Large intestine (tissue), 3 donors: ENCODE results near the gene GMDS. TPM values are rescaled to one million over a fixed set of nuclear protein-coding genes. Genes with fewer than 3 reads are reported as not detected.
A peak's percentile ranks its signal among the peaks of the same experiment; 100 is the strongest.

Experiments
- DNase-seq, 2 donors: peaks; one replicate each; pipeline versions ENCODE4 v3.0.0 to v3.0.0-alpha.2; 2013
- H3K27ac ChIP-seq: one replicate; pipeline ENCODE4 v1.5.1; 2013; ENCODE audit warnings: low read length
- H3K27me3 ChIP-seq: 2 replicates; pipeline ENCODE4 v1.6.1; 2013; ENCODE audit warnings: low read length; ENCODE audit not compliant: control insufficient read depth, insufficient read depth
- H3K36me3 ChIP-seq: 2 replicates; pipeline ENCODE4 v1.6.1; 2013; ENCODE audit warnings: low read length; ENCODE audit not compliant: control insufficient read depth, insufficient read depth
- H3K4me1 ChIP-seq: one replicate; pipeline ENCODE4 v1.6.1; 2013; ENCODE audit warnings: low read length; ENCODE audit not compliant: control insufficient read depth, insufficient read depth
- H3K4me3 ChIP-seq: one replicate; pipeline ENCODE4 v1.5.1; 2013; ENCODE audit warnings: low read length
- H3K9me3 ChIP-seq: one replicate; pipeline ENCODE4 v1.6.1; 2013; ENCODE audit warnings: mild to moderate bottlenecking, low read depth, low read length, moderate library complexity; ENCODE audit not compliant: control insufficient read depth
- WGBS: methylation state at CpG from one replicate; pipeline ENCODE4 v1.1.5; 2013; ENCODE audit warnings: low lambda C conversion rate; ENCODE audit not compliant: insufficient coverage; 5-methylcytosine and 5-hydroxymethylcytosine counted together
- polyA plus RNA-seq: library from polyadenylated mRNA; unstranded; fragments of 120-200 nt; gene quantifications from one replicate; pipeline ENCODE4 v1.2.1, GENCODE V29; 2013

GMDS gene
- polyA plus RNA-seq, 1 donor: 58.9 TPM

DNA sequence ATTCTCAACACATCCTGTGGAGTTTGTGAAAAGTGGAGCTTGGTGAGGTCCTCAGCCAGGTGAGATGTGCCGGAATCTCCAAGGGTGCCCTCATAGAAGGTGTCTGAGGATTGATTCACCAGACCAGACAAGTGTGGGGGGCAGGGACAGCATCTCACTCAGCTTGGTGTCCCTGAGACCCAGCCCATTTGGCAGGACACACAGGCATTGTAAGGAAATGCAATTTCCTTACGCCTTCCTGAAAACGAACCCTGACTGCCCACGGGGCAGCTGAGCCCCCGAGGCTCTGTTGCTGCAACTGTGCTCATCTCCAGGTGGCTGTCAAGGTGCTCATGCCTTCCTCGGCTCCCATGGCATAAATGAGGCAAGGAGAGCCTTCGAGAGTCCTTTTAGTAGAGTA is 602.3 kb downstream of the GMDS start:
- WGBS: no CpG with 5 or more reads among the region's 7 CpGs
- Histone ChIP-seq H3K27ac (no peak overlapping the region), H3K27me3 (no peaks in the 10 kb centered on the region), H3K4me1 (no peaks in the 10 kb centered on the region), H3K9me3 (no peaks in the 10 kb centered on the region), H3K4me3 (no peak overlapping the region), H3K36me3 (no peaks in the 10 kb centered on the region)
- DNase-seq: no peak

DNA sequence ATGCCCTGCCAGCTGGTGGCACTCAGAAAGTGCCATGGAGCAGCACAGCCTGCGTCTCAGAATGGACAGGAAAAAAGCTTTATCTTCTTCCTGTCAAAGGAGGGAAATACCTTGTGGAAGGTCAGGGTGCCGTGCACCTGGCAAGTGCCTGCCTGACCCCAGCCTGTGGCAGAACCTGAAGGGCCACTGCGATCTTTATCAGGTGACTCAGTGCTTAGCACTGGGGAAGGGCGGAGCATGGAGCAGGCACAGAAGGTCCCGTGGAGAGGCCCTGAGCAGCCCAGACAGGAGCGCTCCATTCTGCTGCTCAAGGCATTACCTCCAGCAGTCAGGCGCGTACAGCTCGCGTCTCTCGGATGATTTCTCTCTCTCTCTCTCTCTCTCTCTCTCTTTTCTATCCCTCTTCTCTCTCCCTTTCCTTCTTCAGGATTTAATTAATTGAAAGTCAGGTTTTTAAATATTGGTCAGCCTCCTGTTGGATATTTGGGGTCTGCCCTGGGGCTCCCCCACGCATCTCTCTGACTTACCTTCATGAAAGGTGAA is 604.0 kb downstream of the GMDS start:
- H3K4me1 ChIP-seq: peaks cover 4% of the 10 kb centered on the region
- no peaks in the 10 kb centered on the region for H3K36me3 ChIP-seq
- no peak overlapping the region for H3K4me3 ChIP-seq
- H3K27me3 ChIP-seq: no peaks in the 10 kb centered on the region
- 65% methylated on average over 5 of the region's 12 CpGs for WGBS
- DNase-seq: peak; percentile 53 to 55
- H3K27ac ChIP-seq: no peak overlapping the region
- H3K9me3 ChIP-seq: no peaks in the 10 kb centered on the region

DNA sequence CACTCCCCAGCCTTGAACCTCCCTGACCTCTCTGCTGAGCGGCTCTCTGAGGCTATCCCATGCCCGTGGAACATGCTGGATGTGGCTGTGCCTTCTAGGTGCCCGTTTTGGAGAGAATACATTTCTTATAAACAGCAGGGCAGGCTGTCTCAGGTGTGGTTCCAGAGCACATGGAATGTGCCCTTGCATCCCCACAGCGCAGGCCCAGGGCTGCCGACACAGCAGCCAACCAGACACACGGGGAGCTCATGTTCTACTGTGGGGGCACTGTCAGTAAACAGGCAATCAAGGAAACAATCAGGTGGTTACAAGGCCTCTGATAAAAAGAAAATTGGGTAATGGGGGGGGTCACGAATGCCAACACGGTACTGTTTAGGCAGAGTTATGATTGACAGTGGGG is 604.9 kb downstream of the GMDS start:
- WGBS: no CpG with 5 or more reads among the region's 8 CpGs
- Histone ChIP-seq H3K36me3 (no peaks in the 10 kb centered on the region), H3K27me3 (no peaks in the 10 kb centered on the region), H3K9me3 (no peaks in the 10 kb centered on the region), H3K27ac (no peak overlapping the region), H3K4me1 (peaks cover 4% of the 10 kb centered on the region), H3K4me3 (no peak overlapping the region)
- no peak for DNase-seq

DNA sequence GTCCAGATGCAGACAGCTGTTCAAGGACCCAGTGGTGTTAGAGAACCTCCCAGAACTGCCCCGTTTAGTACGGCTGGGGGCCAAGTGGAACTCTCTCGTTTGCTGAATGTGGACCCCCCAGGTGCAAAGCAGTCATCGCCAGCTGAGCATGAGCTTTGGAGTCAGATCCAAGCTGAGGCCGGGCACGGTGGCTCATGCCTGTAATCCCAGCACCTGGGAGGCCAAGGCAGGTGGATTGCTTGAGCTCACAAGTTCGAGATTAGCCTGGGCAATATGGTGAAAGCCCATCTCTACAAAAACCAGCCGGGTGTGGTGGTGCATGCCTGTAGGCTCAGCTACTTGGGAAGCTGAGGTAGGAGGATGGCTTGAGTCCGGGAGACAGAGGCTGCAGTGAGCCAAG is 606.0 kb downstream of the GMDS start:
- Histone ChIP-seq H3K27ac (no peak overlapping the region), H3K36me3 (no peaks in the 10 kb centered on the region), H3K27me3 (no peaks in the 10 kb centered on the region), H3K4me1 (peaks cover 4% of the 10 kb centered on the region), H3K4me3 (no peak overlapping the region), H3K9me3 (no peaks in the 10 kb centered on the region)
- WGBS: no CpG with 5 or more reads among the region's 9 CpGs
- DNase-seq: no peak

DNA sequence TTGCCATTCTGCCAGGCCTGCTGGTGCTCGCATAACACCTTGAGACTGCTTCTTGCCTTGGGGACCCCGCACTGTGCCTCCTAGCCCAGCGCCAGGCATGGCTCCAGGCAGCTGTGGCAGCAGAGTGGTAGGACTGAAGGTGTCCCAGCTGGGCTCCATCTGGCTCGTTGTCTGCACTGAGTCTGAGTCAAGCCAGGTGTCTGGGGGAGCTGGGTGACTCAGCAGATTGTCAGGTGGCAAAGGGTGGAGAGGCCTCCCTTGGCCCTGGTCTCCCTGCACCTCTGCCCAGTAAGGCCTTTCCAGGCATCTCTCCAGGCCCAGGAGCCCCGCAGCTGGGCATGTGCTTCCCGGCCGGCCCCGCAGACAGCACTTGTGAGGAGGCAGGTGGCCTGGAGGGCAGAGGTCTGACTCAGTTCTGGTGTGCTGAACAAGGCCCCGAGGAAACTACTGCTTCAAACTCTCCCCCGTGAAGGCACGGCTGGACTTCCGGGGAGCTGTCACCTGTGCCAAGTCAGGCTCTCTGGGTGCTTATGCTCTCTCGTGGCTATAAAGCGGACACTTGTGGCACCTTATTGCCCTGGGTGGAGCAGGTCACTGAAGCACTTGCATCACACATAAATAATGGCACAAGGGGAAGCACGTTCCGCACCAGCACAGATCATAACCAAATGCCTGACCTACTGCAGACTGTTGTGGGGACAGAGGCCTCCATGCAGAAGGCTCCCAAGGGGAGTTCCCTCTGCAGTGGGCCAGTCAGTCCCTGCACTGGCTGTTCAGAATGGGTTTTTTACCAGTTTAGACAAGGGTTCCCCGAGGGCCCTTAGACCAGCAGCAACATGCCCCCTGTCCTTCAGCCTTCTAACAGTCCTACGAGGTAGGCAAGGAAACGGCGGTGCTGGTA is 608.2 kb downstream of the GMDS start:
- H3K36me3 ChIP-seq: no peaks in the 10 kb centered on the region

DNA sequence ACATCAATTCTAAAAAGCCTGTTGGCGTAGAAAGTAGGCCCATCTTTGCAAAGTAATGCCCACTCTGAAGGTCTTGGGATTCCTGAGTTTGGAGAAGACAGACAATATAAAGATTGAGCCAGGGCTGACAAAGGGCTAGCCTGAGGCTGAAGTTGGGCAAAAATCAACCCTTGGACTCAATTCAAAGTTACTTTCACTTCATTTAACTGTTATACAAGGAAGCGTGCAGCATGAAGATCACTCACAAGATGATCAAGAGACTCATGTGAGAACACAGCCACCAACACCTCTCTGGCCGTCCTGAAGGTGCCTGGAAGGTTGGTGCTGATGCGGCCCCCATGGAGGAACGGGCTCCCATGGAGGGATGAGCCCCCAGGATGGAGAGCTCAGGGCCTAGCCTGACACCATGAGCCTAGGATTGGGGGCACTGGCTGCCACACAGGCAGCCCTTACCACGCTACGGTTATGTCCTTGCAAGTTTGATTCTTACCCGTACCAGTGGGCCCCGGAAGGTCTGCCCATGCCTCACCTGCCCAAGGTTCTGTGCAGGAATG is 609.1 kb downstream of the GMDS start:
- H3K27me3 ChIP-seq: peaks cover under 1% of the 10 kb centered on the region
- H3K27ac ChIP-seq: no peak overlapping the region
- WGBS: 100% methylated on average over 1 of the region's 9 CpGs
- DNase-seq: peak in 1 of 2 donors; percentile 43
- no peaks in the 10 kb centered on the region for H3K9me3 ChIP-seq
- no peak overlapping the region for H3K4me3 ChIP-seq
- H3K36me3 ChIP-seq: no peaks in the 10 kb centered on the region
- H3K4me1 ChIP-seq: peaks cover 4% of the 10 kb centered on the region

More for the DNA sequence above, 608.2 kb downstream of the GMDS start:
- no peak for DNase-seq
- Histone ChIP-seq H3K4me1 (peaks cover 4% of the 10 kb centered on the region), H3K4me3 (no peak overlapping the region), H3K9me3 (no peaks in the 10 kb centered on the region), H3K27me3 (no peaks in the 10 kb centered on the region), H3K27ac (no peak overlapping the region)
- WGBS: no CpG with 5 or more reads among the region's 20 CpGs

DNA sequence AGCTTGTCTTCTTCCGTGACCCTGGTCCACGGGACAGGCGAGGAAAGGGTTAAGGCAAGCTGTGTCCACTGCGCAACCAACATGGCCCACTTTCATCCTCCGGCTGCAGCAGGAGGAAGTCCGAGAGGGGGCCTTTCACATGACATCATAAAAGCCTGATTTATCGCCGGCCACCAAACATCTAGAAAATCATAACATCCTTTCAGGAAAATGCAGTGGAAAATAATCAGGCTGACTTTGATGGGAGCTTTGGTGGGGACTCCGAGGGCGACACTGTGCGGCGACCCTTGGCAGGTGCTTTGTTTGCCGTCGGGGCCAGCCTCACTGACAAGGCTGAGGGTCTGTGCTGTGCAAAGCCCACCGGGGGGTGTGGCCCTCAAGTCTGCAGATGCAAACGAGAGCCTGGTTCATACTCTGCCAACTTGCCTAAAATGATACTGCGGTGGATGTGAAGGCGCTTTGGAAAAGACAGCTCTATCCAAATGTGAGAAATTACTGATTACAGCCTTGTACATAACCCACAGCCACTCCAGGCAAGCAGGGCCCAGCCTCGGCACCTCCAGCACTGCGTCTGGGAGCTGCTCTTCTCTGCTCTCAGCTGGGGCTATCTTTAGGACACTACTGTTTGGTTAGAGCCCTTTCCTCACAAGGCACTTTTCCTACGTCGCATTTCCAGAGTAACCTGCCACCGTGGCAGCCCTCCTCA is 609.9 kb downstream of the GMDS start:
- 60% methylated on average over 1 of the region's 23 CpGs for WGBS
- DNase-seq: no peak
- H3K4me3 ChIP-seq: no peak overlapping the region
- H3K27ac ChIP-seq: no peak overlapping the region
- H3K9me3 ChIP-seq: no peaks in the 10 kb centered on the region
- H3K27me3 ChIP-seq: peaks cover 6% of the 10 kb centered on the region
- no peaks in the 10 kb centered on the region for H3K36me3 ChIP-seq
- peaks cover 4% of the 10 kb centered on the region for H3K4me1 ChIP-seq

DNA sequence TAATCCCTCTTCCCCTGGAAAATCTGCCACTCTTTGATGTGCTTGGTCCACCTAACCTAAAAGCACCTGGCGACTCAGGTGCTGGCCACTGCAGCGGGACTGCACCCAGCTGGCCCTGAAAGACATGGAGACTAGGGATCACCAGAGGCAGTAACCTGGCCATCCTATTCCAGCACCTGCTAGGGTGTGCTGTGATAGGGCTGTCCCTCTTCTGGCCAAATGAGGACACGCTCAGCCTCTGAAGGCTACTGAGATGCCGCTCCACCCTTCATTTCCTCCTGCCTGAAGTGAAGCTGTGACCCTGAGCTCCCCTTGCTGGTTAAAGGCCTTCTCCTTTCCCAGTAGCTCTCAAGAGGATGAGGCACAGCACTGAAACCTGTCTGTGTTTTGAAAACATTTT is 611.3 kb downstream of the GMDS start:
- H3K9me3 ChIP-seq: no peaks in the 10 kb centered on the region
- peaks cover 11% of the 10 kb centered on the region for H3K27me3 ChIP-seq
- H3K4me3 ChIP-seq: no peak overlapping the region
- WGBS: no CpG with 5 or more reads among the region's 4 CpGs
- no peak overlapping the region for H3K27ac ChIP-seq
- no peak for DNase-seq
- peaks cover 4% of the 10 kb centered on the region for H3K4me1 ChIP-seq
- no peaks in the 10 kb centered on the region for H3K36me3 ChIP-seq

DNA sequence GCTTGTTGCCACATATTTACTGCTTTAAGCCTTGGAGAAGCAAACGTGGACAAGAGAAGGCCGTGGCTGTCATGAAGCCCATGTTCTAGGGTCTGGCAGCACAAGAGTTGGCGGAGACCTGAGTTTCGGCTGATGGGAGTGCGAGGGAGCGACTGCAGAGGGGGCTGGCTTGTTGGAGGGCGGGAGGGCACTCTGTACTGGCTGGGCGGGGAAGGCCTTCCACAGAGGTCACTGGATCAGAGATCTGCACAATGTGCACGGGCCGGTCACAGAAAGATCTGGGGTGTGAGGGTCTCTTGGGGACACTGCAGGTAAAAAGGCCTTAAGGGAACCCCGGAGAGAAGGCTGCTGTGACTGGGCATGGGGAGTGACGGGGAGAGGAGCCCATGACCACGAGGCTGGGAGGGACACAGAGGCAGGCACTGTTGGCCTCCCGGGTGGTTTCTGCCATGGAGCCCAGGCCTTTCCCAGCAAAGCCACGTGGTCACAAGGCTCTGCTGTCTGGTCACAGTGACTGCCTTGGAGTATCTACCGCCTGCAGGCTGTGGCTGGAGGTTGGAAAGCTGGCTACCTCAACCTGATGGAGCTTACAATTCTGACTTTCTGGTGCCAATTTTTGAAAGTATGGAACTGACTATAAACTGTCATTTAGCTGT is 611.9 kb downstream of the GMDS start:
- Histone ChIP-seq H3K36me3 (no peaks in the 10 kb centered on the region), H3K4me3 (no peak overlapping the region), H3K27ac (no peak overlapping the region), H3K27me3 (peaks cover 17% of the 10 kb centered on the region), H3K9me3 (no peaks in the 10 kb centered on the region), H3K4me1 (peaks cover 4% of the 10 kb centered on the region)
- DNase-seq: no peak
- WGBS: no CpG with 5 or more reads among the region's 16 CpGs

DNA sequence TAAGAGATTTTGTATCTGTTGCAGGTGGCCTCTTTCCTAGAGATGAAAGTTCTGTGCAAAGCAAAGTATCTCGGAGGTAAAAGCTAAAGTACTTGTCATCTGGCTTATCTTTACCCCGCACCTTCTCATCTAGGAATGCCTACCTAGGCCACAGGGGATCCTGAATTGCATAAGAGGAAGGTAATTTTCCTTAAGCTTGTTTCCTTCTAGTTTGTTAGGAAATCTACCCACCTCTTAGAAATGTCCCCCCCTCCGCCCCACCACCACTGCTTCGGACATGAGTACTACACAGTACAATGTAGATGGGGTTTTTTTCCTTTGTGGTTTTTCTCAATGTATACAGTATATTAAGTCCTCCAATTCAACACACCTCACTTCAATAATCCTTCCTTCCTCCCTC is 614.2 kb downstream of the GMDS start:
- WGBS: 90% methylated on average over 2 of the region's 4 CpGs
- no peak for DNase-seq
- no peak overlapping the region for H3K27ac ChIP-seq
- H3K9me3 ChIP-seq: no peaks in the 10 kb centered on the region
- no peaks in the 10 kb centered on the region for H3K36me3 ChIP-seq
- H3K4me3 ChIP-seq: no peak overlapping the region
- no peaks in the 10 kb centered on the region for H3K4me1 ChIP-seq
- peaks cover 40% of the 10 kb centered on the region for H3K27me3 ChIP-seq
